Mesenchymal stem cell (in vitro differentiated cells and primary cell): ENCODE measurements around the gene ATG5.

Source experiments
- DNase-seq: peaks from one replicate; pipeline ENCODE4 v3.0.0-alpha.2; 2013
- H2AFZ ChIP-seq: one replicate; pipeline ENCODE4 v1.6.1; 2013; ENCODE audit warnings: low read depth, mild to moderate bottlenecking, control low read depth, inconsistent platforms, low read length, moderate library complexity
- H2AK5ac ChIP-seq: 2 replicates; pipeline ENCODE4 v1.6.1; 2013; ENCODE audit warnings: low read length, moderate library complexity, mild to moderate bottlenecking, inconsistent platforms; ENCODE audit not compliant: severe bottlenecking
- H2BK120ac ChIP-seq: one replicate; pipeline ENCODE4 v1.6.1; 2013; ENCODE audit warnings: low read depth, mild to moderate bottlenecking, inconsistent platforms, low read length, moderate library complexity
- H2BK12ac ChIP-seq, 2 experiments: one replicate each; pipeline ENCODE4 v1.6.1; 2013; ENCODE audit warnings: inconsistent platforms in 2 of 2, low read length in 2 of 2, mild to moderate bottlenecking in 2 of 2, moderate library complexity in 2 of 2, control low read depth in 1 of 2
- H2BK15ac ChIP-seq: one replicate; pipeline ENCODE4 v1.6.1; 2013; ENCODE audit warnings: mild to moderate bottlenecking, low read depth, inconsistent platforms; ENCODE audit not compliant: poor library complexity, severe bottlenecking
- H2BK5ac ChIP-seq: 2 replicates; pipeline ENCODE4 v1.6.1; 2013; ENCODE audit warnings: low read depth, mild to moderate bottlenecking, low read length, control low read depth, inconsistent platforms; ENCODE audit not compliant: poor library complexity, severe bottlenecking
- H3K14ac ChIP-seq, 2 experiments: one replicate each; pipeline ENCODE4 v1.6.1; 2013; ENCODE audit warnings: inconsistent platforms in 2 of 2, low read length in 2 of 2, control low read depth in 1 of 2, mild to moderate bottlenecking in 1 of 2, moderate library complexity in 1 of 2
- H3K18ac ChIP-seq, 2 experiments: one replicate each; pipeline ENCODE4 v1.6.1; 2013; ENCODE audit warnings: inconsistent platforms in 2 of 2, low read length in 2 of 2, control low read depth in 1 of 2, low read depth in 1 of 2, mild to moderate bottlenecking in 1 of 2
- H3K23ac ChIP-seq, 2 experiments: one replicate each; pipeline ENCODE4 v1.6.1; 2013; ENCODE audit warnings: inconsistent platforms in 2 of 2, low read length in 2 of 2, mild to moderate bottlenecking in 2 of 2, moderate library complexity in 2 of 2, control low read depth in 1 of 2
- H3K27ac ChIP-seq: 2 replicates; pipeline ENCODE4 v1.5.1; 2013; ENCODE audit warnings: mild to moderate bottlenecking, moderate library complexity, low read length, control low read depth, inconsistent platforms; ENCODE audit not compliant: poor library complexity, severe bottlenecking
- H3K27me3 ChIP-seq, 2 experiments: 2 replicates each; pipeline versions ENCODE4 v1.6.1 to v1.7.0; 2013; ENCODE audit warnings: low read length in 2 of 2, mild to moderate bottlenecking in 2 of 2, moderate library complexity in 2 of 2, control low read depth in 1 of 2, inconsistent platforms in 1 of 2; ENCODE audit not compliant: control insufficient read depth in 1 of 2, insufficient read depth in 1 of 2
- H3K36me3 ChIP-seq, 2 experiments: 2 replicates each; pipeline versions ENCODE4 v1.6.1 to v1.7.0; 2013; ENCODE audit warnings: low read length in 2 of 2, control low read depth in 1 of 2, inconsistent platforms in 1 of 2, low read depth in 1 of 2, mild to moderate bottlenecking in 1 of 2; ENCODE audit not compliant: insufficient read depth in 2 of 2, control insufficient read depth in 1 of 2
- H3K4ac ChIP-seq, 2 experiments: one replicate each; pipeline ENCODE4 v1.6.1; 2013; ENCODE audit warnings: inconsistent platforms in 2 of 2, low read length in 2 of 2, mild to moderate bottlenecking in 2 of 2, moderate library complexity in 2 of 2, control low read depth in 1 of 2, low read depth in 1 of 2
- H3K4me1 ChIP-seq: 2 replicates; pipeline ENCODE4 v1.6.1; 2013; ENCODE audit warnings: low read depth, low read length, control low read depth; ENCODE audit not compliant: control insufficient read depth, insufficient read depth
- H3K4me2 ChIP-seq: 2 replicates; pipeline ENCODE4 v1.6.1; 2013; ENCODE audit warnings: low read length, mild to moderate bottlenecking, inconsistent platforms; ENCODE audit not compliant: poor library complexity, severe bottlenecking
- H3K4me3 ChIP-seq, 2 experiments: 2 replicates each; pipeline versions ENCODE4 v1.5.1 to v1.7.0; 2013; ENCODE audit warnings: low read length in 2 of 2, mild to moderate bottlenecking in 2 of 2, control low read depth in 1 of 2, low read depth in 1 of 2; ENCODE audit not compliant: insufficient read depth in 1 of 2
- H3K79me1 ChIP-seq: replicated peaks from 2 replicates; pipeline ENCODE4 v1.6.1; 2013; ENCODE audit warnings: mild to moderate bottlenecking, control low read depth, low read length, inconsistent platforms; ENCODE audit not compliant: poor library complexity, severe bottlenecking
- H3K9ac ChIP-seq: 2 replicates; pipeline ENCODE4 v1.7.0; 2013; ENCODE audit warnings: mild to moderate bottlenecking, low read length, moderate library complexity
- H3K9me3 ChIP-seq: 2 replicates; pipeline ENCODE4 v1.7.0; 2013; ENCODE audit warnings: mild to moderate bottlenecking, low read length; ENCODE audit not compliant: control insufficient read depth
- H4K8ac ChIP-seq: one replicate; pipeline ENCODE4 v1.6.1; 2013; ENCODE audit warnings: inconsistent platforms, mild to moderate bottlenecking, low read length, moderate library complexity
- H4K91ac ChIP-seq: one replicate; pipeline ENCODE4 v1.6.1; 2013; ENCODE audit warnings: mild to moderate bottlenecking, low read length, inconsistent platforms
- WGBS: methylation state at CpG from one replicate; pipeline ENCODE4 v1.1.7; 2013; ENCODE audit warnings: mixed read lengths; 5-methylcytosine and 5-hydroxymethylcytosine counted together

Gene ATG5

GRCh38 chr6:106244521-106244920, 81.0 kb downstream of the ATG5 start:
- no peak for DNase-seq
- Histone ChIP-seq H3K36me3 (peaks cover 0 to 27% of the 10 kb centered on the region in 2 experiments), H3K23ac (no peak overlapping the region), H3K9ac (no peak overlapping the region), H2BK12ac (no peak overlapping the region), H2AK5ac (no peak overlapping the region), H2BK15ac (no peak overlapping the region), H3K79me1 (peaks cover 12% of the 10 kb centered on the region), H3K4me3 (no peak overlapping the region), H3K18ac (no peak overlapping the region), H3K27me3 (no peaks in the 10 kb centered on the region), H2BK120ac (no peak overlapping the region), H3K4ac (no peak overlapping the region), H4K8ac (no peak overlapping the region), H3K4me1 (no peaks in the 10 kb centered on the region), H2AFZ (no peak overlapping the region), H2BK5ac (no peak overlapping the region), H3K14ac (no peak overlapping the region), H4K91ac (no peak overlapping the region), H3K4me2 (no peak overlapping the region), H3K27ac (no peak overlapping the region), H3K9me3 (no peaks in the 10 kb centered on the region)
- WGBS = 100% methylated on average over 1 of the region's 1 CpG

- Histone ChIP-seq H2AFZ (no peak overlapping the region), H2BK5ac (no peak overlapping the region), H3K27me3 (no peaks in the 10 kb centered on the region), H4K8ac (no peak overlapping the region), H3K18ac (no peak overlapping the region), H3K79me1 (peaks cover 15% of the 10 kb centered on the region), H3K23ac (no peak overlapping the region), H3K36me3 (peaks cover 0 to 25% of the 10 kb centered on the region in 2 experiments), H3K4me2 (no peak overlapping the region), H3K9me3 (no peaks in the 10 kb centered on the region), H4K91ac (no peak overlapping the region), H2AK5ac (no peak overlapping the region), H3K27ac (no peak overlapping the region), H3K14ac (no peak overlapping the region), H3K4ac (no peak overlapping the region), H3K9ac (no peak overlapping the region), H3K4me3 (no peak overlapping the region), H2BK120ac (no peak overlapping the region), H3K4me1 (no peaks in the 10 kb centered on the region), H2BK15ac (no peak overlapping the region), H2BK12ac (no peak overlapping the region)
- DNase-seq = no peak
- 100% methylated on average over 2 of the region's 4 CpGs for WGBS
Observed at GRCh38 chr6:106243261-106243660, 82.3 kb downstream of the ATG5 start.

- H3K9ac ChIP-seq = no peak overlapping the region
- H3K4me2 ChIP-seq = no peak overlapping the region
- no peak overlapping the region for H3K27ac ChIP-seq
- peaks cover 13% of the 10 kb centered on the region for H3K79me1 ChIP-seq
- H2AK5ac ChIP-seq = no peak overlapping the region
- no peaks in the 10 kb centered on the region for H3K27me3 ChIP-seq
- no peak overlapping the region for H3K14ac ChIP-seq
- H4K91ac ChIP-seq = no peak overlapping the region
- H3K4ac ChIP-seq = no peak overlapping the region
- H2BK5ac ChIP-seq = no peak overlapping the region
- no peak overlapping the region for H3K4me3 ChIP-seq
- H3K23ac ChIP-seq = no peak overlapping the region
- no peak overlapping the region for H2BK120ac ChIP-seq
- no peak for DNase-seq
- no peak overlapping the region for H2BK15ac ChIP-seq
- H3K36me3 ChIP-seq = peaks cover 0 to 11% of the 10 kb centered on the region in 2 experiments
- H2AFZ ChIP-seq = no peak overlapping the region
- H2BK12ac ChIP-seq = no peak overlapping the region
- H4K8ac ChIP-seq = no peak overlapping the region
- H3K18ac ChIP-seq = no peak overlapping the region
- H3K4me1 ChIP-seq = no peaks in the 10 kb centered on the region
- H3K9me3 ChIP-seq = no peaks in the 10 kb centered on the region
Observed at GRCh38 chr6:106241498-106241897, 84.1 kb downstream of the ATG5 start.

GRCh38 chr6:106237286-106237685, 88.3 kb downstream of the ATG5 start:
- H2BK5ac ChIP-seq = no peak overlapping the region
- no peak overlapping the region for H2BK120ac ChIP-seq

More at GRCh38 chr6:106237286-106237685, 88.3 kb downstream of the ATG5 start:
- Histone ChIP-seq H2BK15ac (no peak overlapping the region), H3K4me3 (no peak overlapping the region), H2BK12ac (no peak overlapping the region), H3K23ac (no peak overlapping the region), H3K4ac (no peak overlapping the region), H3K36me3 (peaks cover 0 to 14% of the 10 kb centered on the region in 2 experiments), H3K14ac (no peak overlapping the region), H3K4me2 (no peak overlapping the region), H4K8ac (no peak overlapping the region), H3K18ac (no peak overlapping the region), H3K27ac (no peak overlapping the region), H3K27me3 (no peaks in the 10 kb centered on the region), H2AK5ac (no peak overlapping the region), H3K9ac (no peak overlapping the region), H3K4me1 (no peaks in the 10 kb centered on the region), H3K79me1 (peaks cover 20% of the 10 kb centered on the region), H3K9me3 (no peaks in the 10 kb centered on the region), H4K91ac (no peak overlapping the region), H2AFZ (no peak overlapping the region)
- no CpG with 5 or more reads among the region's 1 CpG for WGBS
- no peak for DNase-seq
